Duodenal mucosa (tissue), 2 donors: ENCODE data around the gene KRT23.
A peak's percentile ranks its signal among the peaks of the same experiment; 100 is the strongest.

Source experiments
- H3K27ac ChIP-seq: one replicate; pipeline ENCODE4 v1.7.0; 2013; ENCODE audit warnings: low read depth, low read length
- H3K27me3 ChIP-seq, 2 donors: one replicate each; pipeline ENCODE4 v1.7.0; 2013; ENCODE audit warnings: low read length in 2 of 2, control low read depth in 1 of 2; ENCODE audit not compliant: insufficient read depth in 2 of 2, control insufficient read depth in 1 of 2
- H3K36me3 ChIP-seq, 2 donors: one replicate each; pipeline ENCODE4 v1.7.0; 2013; ENCODE audit warnings: low read length in 2 of 2, control low read depth in 1 of 2; ENCODE audit not compliant: insufficient read depth in 2 of 2, control insufficient read depth in 1 of 2
- H3K4me1 ChIP-seq, 2 donors: one replicate each; pipeline ENCODE4 v1.7.0; 2013; ENCODE audit warnings: low read length in 2 of 2, control low read depth in 1 of 2; ENCODE audit not compliant: insufficient read depth in 2 of 2, control insufficient read depth in 1 of 2
- H3K4me3 ChIP-seq, 2 donors: one replicate each; pipeline ENCODE4 v1.7.0; 2013; ENCODE audit warnings: low read length in 2 of 2, low read depth in 1 of 2
- H3K9ac ChIP-seq, 2 donors: one replicate each; pipeline ENCODE4 v1.7.0; 2013; ENCODE audit warnings: low read length in 2 of 2, low read depth in 1 of 2
- H3K9me3 ChIP-seq, 2 donors: one replicate each; pipeline ENCODE4 v1.7.0; 2013; ENCODE audit warnings: low read length in 2 of 2, control low read depth in 1 of 2; ENCODE audit not compliant: control insufficient read depth in 1 of 2

Gene KRT23, protein sequence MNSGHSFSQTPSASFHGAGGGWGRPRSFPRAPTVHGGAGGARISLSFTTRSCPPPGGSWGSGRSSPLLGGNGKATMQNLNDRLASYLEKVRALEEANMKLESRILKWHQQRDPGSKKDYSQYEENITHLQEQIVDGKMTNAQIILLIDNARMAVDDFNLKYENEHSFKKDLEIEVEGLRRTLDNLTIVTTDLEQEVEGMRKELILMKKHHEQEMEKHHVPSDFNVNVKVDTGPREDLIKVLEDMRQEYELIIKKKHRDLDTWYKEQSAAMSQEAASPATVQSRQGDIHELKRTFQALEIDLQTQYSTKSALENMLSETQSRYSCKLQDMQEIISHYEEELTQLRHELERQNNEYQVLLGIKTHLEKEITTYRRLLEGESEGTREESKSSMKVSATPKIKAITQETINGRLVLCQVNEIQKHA

DNA sequence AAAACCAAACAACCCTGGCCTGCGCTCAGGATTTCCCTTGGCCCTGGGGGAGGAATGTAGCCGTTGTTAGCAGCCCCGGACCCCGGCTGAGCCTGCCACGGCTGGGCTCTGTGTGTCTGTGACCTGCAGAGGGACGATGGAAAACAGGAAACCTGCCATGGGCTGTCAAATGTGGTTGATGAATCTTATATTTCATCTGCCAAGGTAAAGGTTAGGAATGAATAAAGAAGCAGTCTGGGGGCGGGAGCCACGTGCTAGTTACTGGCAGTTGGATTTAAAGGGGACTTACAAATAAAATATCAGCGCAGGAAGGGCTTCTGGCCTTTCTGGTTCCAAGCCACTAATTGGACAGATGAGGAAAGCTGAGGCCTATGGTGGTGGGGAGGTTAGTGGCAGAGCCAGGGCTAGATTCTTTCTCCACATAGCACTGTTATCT, at the start of gene KRT23:
KRT23 (minus strand) TSS at position 263 of the 436 bp plus-strand sequence. CDS start 1,043 bp downstream, outside the sequence.
- Histone ChIP-seq H3K9me3 (no peaks in the 10 kb centered on the region), H3K27me3 (no peaks in the 10 kb centered on the region), H3K4me1 (peaks cover 0 to 13% of the 10 kb centered on the region in 2 donors), H3K9ac (no peak within 1 kb of the TSS), H3K4me3 (peak within 1 kb of the TSS in 1 of 2 donors; percentile 0), H3K27ac (no peak within 1 kb of the TSS), H3K36me3 (no peaks in the 10 kb centered on the region)

DNA sequence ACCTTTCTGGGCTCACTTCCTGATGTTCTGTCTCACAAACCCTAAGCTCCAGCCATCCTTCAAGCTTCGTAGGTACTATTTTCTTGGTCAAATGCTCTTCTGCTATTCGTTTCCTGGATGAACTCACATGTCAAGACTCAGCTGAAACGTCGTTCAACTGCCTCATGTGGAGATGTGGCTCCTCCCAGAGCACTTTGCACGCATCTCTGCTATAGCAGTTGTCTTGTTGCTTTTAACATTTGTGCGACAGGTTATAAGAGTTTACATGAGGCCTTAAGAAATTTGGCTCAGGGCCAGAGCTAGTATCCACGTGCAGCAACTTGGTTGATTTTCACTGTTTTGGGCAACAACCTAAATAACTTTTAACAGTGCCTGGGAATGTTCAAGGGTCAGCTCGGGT, 49.5 kb upstream of the KRT23 start:
- Histone ChIP-seq H3K27me3 (peaks cover 0 to 5% of the 10 kb centered on the region in 2 donors), H3K9me3 (peaks cover 4% of the 10 kb centered on the region in 2 donors), H3K4me3 (no peak overlapping the region), H3K4me1 (no peaks in the 10 kb centered on the region), H3K27ac (no peak overlapping the region), H3K36me3 (no peaks in the 10 kb centered on the region), H3K9ac (no peak overlapping the region)

DNA sequence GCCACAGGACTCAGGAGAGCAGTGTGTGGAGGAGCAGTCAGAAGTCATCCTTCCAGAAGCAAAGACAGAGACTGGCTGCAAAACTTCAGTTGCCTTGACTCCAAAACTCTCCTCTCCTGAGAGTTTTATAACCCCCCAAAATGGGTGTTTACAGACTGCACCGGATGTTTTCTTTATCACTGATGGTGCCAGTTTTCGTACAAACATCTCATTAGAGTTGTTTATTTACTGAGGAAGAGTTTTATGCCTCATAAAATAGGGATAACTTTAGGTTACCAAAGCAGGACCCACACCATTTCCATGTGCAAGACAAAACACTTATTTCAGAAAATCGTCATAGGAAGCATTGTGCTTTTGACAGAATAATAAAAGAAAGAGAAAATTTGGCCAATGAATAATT, 46.8 kb upstream of the KRT23 start, which contains the start of gene KRT40:
KRT40 (minus strand) TSS at position 101 of the 400 bp plus-strand sequence; CDS start at position 48, 53 bp downstream.
- H3K27ac ChIP-seq, result no peak within 1 kb of the TSS
- H3K4me3 ChIP-seq, result no peak within 1 kb of the TSS
- H3K4me1 ChIP-seq, result no peaks in the 10 kb centered on the region
- no peaks in the 10 kb centered on the region for H3K9me3 ChIP-seq
- no peak within 1 kb of the TSS for H3K9ac ChIP-seq
- H3K36me3 ChIP-seq, result no peaks in the 10 kb centered on the region
- H3K27me3 ChIP-seq, result peaks cover 0 to 5% of the 10 kb centered on the region in 2 donors

DNA sequence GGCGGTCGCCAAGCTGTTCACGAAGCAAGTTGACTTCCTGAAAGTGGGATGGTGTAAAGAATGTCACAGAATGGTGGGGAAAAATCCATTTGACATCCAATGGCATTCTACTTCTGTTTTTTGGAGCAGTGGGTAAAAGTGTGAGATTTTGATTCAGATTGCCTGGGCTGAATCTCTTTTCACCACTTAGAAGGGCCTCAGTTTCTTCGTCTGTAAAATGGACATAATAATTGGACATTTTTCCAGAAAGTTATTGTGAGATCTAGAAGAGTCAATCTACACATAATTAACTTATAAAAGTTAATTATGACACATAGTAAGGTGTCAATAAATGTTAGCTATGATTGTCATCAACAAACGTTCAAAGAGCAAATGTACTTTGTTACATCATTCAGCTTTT, 43.7 kb upstream of the KRT23 start:
- H3K4me3 ChIP-seq, result no peak overlapping the region
- no peak overlapping the region for H3K9ac ChIP-seq
- no peak overlapping the region for H3K27ac ChIP-seq
- no peaks in the 10 kb centered on the region for H3K36me3 ChIP-seq
- H3K4me1 ChIP-seq, result no peaks in the 10 kb centered on the region
- peaks cover 0 to 7% of the 10 kb centered on the region in 2 donors for H3K27me3 ChIP-seq
- H3K9me3 ChIP-seq, result no peaks in the 10 kb centered on the region

DNA sequence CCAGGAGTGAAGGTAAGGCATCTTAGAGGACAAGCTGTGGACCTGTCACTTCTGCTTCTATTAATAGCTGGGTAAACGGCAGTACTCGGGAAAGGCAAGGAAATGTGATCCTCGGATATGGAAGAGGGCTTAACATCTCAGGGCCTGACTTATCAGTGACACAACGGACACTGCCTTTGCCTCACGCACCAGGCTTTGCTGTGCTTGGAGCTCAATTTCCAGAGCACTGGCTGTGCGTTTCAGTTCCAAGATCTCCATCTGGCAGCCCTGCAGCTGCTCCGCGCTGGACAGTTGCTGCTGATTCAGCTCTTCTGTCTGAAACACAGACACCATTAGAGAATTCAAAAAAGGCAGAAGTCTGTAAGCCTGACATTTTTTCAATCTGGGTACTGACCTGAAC, 43.1 kb upstream of the KRT23 start:
- Histone ChIP-seq H3K4me1 (no peaks in the 10 kb centered on the region), H3K9me3 (no peaks in the 10 kb centered on the region), H3K27me3 (peaks cover 0 to 7% of the 10 kb centered on the region in 2 donors), H3K9ac (no peak overlapping the region), H3K4me3 (no peak overlapping the region), H3K27ac (no peak overlapping the region), H3K36me3 (no peaks in the 10 kb centered on the region)

DNA sequence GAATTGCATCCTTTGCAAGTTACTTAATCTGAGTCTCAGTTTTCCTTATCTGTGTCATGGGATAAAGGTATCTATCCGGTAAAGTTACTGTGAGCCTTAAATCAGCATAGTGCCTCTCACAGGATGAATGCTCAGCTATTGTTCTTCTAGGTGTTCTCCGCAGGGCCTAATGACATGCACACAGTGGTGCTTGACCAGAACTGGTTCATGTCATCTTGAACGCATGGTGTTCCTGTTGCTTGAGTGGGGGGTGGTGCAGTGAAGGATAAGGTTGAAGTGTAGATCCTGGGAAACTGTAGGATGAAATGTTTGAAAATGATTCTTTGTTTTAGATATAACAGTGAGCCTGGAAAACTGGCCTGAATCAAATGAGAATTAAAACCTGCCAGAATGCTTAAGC, 42.7 kb upstream of the KRT23 start:
- Histone ChIP-seq H3K4me3 (no peak overlapping the region), H3K9ac (no peak overlapping the region), H3K27me3 (peaks cover 0 to 7% of the 10 kb centered on the region in 2 donors), H3K4me1 (no peaks in the 10 kb centered on the region), H3K9me3 (no peaks in the 10 kb centered on the region), H3K36me3 (no peaks in the 10 kb centered on the region), H3K27ac (no peak overlapping the region)

DNA sequence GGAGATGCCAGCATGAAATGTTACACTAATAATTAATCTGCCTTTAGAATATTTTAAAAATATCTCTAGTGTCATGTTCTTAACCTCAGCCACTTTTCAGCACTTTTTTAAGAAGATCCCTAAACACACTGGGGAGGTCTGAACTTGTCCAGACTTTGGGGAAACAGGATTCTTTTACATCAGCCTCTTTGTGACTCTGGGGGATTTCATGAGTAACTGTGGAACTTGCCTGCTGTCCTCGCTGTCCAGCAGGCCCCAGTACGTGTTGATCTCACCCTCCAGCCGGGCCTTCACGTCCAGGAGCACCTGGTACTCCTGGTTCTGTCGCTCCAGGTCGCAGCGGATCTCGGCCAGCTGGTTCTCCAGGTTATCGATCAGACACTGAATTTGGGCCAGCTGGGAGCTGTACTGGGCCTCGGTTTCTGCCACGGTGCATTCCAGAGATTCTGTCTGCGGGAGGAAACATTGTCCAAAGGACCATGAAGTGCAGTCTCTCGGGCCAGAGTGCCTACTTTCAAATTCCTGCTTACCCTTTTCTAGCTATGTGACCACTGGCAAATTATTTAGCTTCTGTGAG, 41.2 kb upstream of the KRT23 start:
- Histone ChIP-seq H3K4me3 (no peak overlapping the region), H3K9ac (no peak overlapping the region), H3K9me3 (no peaks in the 10 kb centered on the region), H3K27me3 (peaks cover 0 to 2% of the 10 kb centered on the region in 2 donors), H3K36me3 (no peaks in the 10 kb centered on the region), H3K4me1 (no peaks in the 10 kb centered on the region), H3K27ac (no peak overlapping the region)

DNA sequence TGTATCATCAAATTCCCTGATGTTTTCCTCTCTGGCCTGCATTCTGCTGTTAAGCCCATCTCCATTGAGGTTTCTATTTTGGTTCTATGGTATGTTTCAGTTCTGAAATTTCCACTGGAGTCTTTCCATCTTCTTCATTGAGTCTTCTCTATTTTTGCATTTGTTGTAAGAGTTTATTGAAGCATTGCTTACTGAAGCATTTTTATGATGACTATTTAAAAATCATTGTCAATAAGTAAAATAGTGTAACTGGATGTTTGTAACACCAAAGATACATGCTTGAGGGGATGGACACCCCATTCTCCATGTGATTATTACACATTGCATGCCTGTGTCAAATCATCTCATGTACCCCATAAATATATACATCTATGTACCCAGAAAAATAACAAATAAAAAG, 38.1 kb upstream of the KRT23 start:
- Histone ChIP-seq H3K4me3 (no peak overlapping the region), H3K9me3 (no peaks in the 10 kb centered on the region), H3K36me3 (no peaks in the 10 kb centered on the region), H3K9ac (no peak overlapping the region), H3K27me3 (peaks cover 0 to 2% of the 10 kb centered on the region in 2 donors), H3K4me1 (no peaks in the 10 kb centered on the region), H3K27ac (no peak overlapping the region)

DNA sequence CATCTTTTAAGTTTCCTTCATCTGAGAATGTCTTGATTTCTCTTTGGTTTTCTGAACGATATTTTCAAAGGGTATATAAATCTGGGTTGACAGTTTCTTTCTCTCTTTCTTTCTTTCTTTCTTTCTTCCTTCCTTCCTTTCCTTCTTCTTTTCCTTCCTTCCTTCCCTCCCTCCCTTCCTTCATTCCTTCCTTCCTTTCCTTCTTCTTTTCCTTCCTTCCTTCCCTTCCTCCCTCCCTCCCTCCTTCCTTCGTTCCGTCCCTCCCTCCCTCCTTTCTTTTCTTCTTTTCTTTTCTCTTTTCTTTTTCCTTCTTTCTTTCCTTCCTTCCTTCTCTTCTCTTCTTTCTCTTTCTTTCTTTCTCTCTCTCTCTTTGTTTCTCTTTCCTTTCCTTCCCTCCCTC, 36.9 kb upstream of the KRT23 start:
- no peak overlapping the region for H3K9ac ChIP-seq
- H3K27ac ChIP-seq, result no peak overlapping the region
- no peak overlapping the region for H3K4me3 ChIP-seq
- H3K27me3 ChIP-seq, result peaks cover 0 to 2% of the 10 kb centered on the region in 2 donors
- H3K9me3 ChIP-seq, result no peaks in the 10 kb centered on the region
- no peaks in the 10 kb centered on the region for H3K4me1 ChIP-seq
- H3K36me3 ChIP-seq, result no peaks in the 10 kb centered on the region

DNA sequence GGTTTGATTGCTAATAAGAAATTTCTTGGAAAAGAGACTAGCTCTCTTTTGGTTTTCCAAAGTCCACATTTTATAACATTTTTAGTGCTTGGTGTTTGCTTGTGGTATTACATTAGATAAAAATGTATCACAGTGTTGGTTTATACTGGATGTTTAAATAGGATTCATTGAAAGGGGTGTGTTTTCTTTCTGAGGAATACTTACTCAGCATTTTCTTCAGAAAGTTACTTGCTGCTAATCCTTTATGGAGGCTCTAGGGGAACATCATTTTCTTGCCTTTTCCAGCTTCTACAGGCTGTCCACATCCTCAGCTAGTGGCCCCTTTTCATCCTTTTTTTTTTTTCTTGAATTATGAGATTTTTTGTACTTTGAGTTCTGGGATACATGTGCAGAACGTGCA, 30.1 kb upstream of the KRT23 start:
- Histone ChIP-seq H3K4me1 (no peaks in the 10 kb centered on the region), H3K27ac (no peak overlapping the region), H3K4me3 (no peak overlapping the region), H3K9me3 (no peaks in the 10 kb centered on the region), H3K36me3 (no peaks in the 10 kb centered on the region), H3K27me3 (no peaks in the 10 kb centered on the region), H3K9ac (no peak overlapping the region)
